ENCODE measurements around the gene CYP26B1. TPM values are rescaled to one million over a fixed set of nuclear protein-coding genes. Genes with fewer than 3 reads are reported as not detected.

CYP26B1 gene
- total and polyA plus RNA-seq, 2 of the 8 experiments (the other 6 are each of a cell fraction or from before 2014, with no cell fraction given), result 0.06 to 0.69 TPM

DNA sequence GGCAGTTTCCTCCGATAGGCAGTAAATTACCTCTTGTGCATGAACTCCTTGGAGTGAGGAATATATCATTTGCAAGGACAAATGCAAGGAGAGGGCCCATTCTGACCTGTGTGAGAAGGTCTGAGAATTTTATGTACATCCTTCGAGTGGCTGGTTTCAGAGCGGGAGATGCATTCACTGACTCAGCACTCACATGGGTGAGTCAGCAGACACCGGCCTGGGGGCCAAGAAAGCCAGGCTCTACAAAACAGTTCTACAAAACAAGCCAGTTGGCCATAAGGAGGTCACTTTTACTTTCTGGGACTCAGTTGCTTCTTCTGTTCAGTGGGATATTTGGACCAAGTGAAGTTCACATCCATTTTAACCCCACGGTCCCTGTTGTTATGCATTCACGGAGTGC, 35.3 kb downstream of the CYP26B1 start (continued):
- TF ChIP-seq, protein P1, sequence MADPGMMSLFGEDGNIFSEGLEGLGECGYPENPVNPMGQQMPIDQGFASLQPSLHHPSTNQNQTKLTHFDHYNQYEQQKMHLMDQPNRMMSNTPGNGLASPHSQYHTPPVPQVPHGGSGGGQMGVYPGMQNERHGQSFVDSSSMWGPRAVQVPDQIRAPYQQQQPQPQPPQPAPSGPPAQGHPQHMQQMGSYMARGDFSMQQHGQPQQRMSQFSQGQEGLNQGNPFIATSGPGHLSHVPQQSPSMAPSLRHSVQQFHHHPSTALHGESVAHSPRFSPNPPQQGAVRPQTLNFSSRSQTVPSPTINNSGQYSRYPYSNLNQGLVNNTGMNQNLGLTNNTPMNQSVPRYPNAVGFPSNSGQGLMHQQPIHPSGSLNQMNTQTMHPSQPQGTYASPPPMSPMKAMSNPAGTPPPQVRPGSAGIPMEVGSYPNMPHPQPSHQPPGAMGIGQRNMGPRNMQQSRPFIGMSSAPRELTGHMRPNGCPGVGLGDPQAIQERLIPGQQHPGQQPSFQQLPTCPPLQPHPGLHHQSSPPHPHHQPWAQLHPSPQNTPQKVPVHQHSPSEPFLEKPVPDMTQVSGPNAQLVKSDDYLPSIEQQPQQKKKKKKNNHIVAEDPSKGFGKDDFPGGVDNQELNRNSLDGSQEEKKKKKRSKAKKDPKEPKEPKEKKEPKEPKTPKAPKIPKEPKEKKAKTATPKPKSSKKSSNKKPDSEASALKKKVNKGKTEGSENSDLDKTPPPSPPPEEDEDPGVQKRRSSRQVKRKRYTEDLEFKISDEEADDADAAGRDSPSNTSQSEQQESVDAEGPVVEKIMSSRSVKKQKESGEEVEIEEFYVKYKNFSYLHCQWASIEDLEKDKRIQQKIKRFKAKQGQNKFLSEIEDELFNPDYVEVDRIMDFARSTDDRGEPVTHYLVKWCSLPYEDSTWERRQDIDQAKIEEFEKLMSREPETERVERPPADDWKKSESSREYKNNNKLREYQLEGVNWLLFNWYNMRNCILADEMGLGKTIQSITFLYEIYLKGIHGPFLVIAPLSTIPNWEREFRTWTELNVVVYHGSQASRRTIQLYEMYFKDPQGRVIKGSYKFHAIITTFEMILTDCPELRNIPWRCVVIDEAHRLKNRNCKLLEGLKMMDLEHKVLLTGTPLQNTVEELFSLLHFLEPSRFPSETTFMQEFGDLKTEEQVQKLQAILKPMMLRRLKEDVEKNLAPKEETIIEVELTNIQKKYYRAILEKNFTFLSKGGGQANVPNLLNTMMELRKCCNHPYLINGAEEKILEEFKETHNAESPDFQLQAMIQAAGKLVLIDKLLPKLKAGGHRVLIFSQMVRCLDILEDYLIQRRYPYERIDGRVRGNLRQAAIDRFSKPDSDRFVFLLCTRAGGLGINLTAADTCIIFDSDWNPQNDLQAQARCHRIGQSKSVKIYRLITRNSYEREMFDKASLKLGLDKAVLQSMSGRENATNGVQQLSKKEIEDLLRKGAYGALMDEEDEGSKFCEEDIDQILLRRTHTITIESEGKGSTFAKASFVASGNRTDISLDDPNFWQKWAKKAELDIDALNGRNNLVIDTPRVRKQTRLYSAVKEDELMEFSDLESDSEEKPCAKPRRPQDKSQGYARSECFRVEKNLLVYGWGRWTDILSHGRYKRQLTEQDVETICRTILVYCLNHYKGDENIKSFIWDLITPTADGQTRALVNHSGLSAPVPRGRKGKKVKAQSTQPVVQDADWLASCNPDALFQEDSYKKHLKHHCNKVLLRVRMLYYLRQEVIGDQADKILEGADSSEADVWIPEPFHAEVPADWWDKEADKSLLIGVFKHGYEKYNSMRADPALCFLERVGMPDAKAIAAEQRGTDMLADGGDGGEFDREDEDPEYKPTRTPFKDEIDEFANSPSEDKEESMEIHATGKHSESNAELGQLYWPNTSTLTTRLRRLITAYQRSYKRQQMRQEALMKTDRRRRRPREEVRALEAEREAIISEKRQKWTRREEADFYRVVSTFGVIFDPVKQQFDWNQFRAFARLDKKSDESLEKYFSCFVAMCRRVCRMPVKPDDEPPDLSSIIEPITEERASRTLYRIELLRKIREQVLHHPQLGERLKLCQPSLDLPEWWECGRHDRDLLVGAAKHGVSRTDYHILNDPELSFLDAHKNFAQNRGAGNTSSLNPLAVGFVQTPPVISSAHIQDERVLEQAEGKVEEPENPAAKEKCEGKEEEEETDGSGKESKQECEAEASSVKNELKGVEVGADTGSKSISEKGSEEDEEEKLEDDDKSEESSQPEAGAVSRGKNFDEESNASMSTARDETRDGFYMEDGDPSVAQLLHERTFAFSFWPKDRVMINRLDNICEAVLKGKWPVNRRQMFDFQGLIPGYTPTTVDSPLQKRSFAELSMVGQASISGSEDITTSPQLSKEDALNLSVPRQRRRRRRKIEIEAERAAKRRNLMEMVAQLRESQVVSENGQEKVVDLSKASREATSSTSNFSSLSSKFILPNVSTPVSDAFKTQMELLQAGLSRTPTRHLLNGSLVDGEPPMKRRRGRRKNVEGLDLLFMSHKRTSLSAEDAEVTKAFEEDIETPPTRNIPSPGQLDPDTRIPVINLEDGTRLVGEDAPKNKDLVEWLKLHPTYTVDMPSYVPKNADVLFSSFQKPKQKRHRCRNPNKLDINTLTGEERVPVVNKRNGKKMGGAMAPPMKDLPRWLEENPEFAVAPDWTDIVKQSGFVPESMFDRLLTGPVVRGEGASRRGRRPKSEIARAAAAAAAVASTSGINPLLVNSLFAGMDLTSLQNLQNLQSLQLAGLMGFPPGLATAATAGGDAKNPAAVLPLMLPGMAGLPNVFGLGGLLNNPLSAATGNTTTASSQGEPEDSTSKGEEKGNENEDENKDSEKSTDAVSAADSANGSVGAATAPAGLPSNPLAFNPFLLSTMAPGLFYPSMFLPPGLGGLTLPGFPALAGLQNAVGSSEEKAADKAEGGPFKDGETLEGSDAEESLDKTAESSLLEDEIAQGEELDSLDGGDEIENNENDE (IDR thresholded peaks at IDR 0.05; ENCODE audit: insufficient replicate concordance, low read length), result no peak
- TF ChIP-seq RAD21 (IDR thresholded peaks at IDR 0.05 in 1 of 2, conservative IDR thresholded peaks at IDR 0.05 in 1 of 2; ENCODE audit: low read depth in 2 of 2, low read length in 2 of 2) (no peak), NANOG (IDR thresholded peaks at IDR 0.05; ENCODE audit: insufficient read depth, low read depth, low read length, poor library complexity, severe bottlenecking) (no peak), NRF1 (IDR thresholded peaks at IDR 0.05; ENCODE audit: low read depth, low read length) (no peak), CHD1 (IDR thresholded peaks at IDR 0.05; ENCODE audit: low read depth, low read length) (no peak), MAFK (IDR thresholded peaks at IDR 0.05; ENCODE audit: low read depth, low read length) (peak; percentile 55; the same call in 1 of the 2 replicates), POU5F1 (IDR thresholded peaks at IDR 0.05; ENCODE audit: low read depth, low read length) (no peak), SIX5 (IDR thresholded peaks at IDR 0.05; ENCODE audit: low read depth, low read length) (no peak)
- TF ChIP-seq, protein P2, sequence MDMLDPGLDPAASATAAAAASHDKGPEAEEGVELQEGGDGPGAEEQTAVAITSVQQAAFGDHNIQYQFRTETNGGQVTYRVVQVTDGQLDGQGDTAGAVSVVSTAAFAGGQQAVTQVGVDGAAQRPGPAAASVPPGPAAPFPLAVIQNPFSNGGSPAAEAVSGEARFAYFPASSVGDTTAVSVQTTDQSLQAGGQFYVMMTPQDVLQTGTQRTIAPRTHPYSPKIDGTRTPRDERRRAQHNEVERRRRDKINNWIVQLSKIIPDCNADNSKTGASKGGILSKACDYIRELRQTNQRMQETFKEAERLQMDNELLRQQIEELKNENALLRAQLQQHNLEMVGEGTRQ (IDR thresholded peaks at IDR 0.05; ENCODE audit: low read length), result no peak
- TF ChIP-seq, protein P3, sequence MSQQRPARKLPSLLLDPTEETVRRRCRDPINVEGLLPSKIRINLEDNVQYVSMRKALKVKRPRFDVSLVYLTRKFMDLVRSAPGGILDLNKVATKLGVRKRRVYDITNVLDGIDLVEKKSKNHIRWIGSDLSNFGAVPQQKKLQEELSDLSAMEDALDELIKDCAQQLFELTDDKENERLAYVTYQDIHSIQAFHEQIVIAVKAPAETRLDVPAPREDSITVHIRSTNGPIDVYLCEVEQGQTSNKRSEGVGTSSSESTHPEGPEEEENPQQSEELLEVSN (IDR thresholded peaks at IDR 0.05), result peak; percentile 63

Measured in H1 (cell line).